ENCODE measurements around the gene LTA. TPM values are rescaled to one million over a fixed set of nuclear protein-coding genes. Genes with fewer than 3 reads are reported as not detected.

Gene LTA
- polyA plus RNA-seq, 2 donors, result 0.10 to 0.14 TPM

DNA sequence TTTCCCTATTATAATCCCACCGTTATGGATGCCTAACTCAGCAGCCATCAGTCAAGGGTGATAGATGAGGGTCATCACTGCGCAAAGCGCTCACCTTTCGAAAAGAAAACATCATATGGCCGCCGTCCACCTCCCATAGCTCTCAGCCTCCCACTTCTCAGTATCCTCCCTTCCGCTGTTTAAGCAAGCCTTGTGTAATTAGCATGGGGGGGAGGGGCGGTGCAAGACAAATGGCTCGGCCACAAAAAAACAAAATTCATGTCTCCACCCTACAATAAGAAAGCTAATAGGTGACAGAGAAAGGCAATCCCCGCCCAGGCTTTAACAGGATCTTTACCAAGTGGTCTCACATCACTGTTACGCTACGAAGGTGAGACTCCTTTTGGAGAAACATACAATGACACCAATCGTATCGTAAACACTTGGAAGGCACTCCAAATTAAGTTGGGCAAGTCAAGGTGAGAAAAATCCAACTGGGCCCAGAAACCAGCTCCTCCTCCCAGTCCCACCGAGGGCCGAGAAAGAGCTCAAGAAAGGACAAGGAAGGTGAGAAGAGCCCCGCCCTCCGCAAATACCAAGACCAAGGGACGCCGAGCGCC, 30.9 kb upstream of the LTA start:
- Histone ChIP-seq H3K27ac (ENCODE audit: low read depth in 2 of 2, low read length in 1 of 2) (peak overlapping the region; percentile 83 to 98), H3K4me1 (ENCODE audit: control insufficient read depth in 2 of 2, insufficient read depth in 2 of 2, low read length in 1 of 2) (peaks cover 0 to 3% of the 10 kb centered on the region in 2 donors), H3K27me3 (ENCODE audit: control insufficient read depth in 1 of 2, insufficient read depth in 2 of 2, low read length in 2 of 2) (no peaks in the 10 kb centered on the region), H3K36me3 (ENCODE audit: control insufficient read depth in 2 of 2, insufficient read depth in 2 of 2, low read length in 1 of 2) (peaks cover 4 to 23% of the 10 kb centered on the region in 2 donors), H3K9me3 (ENCODE audit: control insufficient read depth in 2 of 2, insufficient read depth in 1 of 2, low read depth in 1 of 2, low read length in 1 of 2) (no peaks in the 10 kb centered on the region), H3K4me3 (ENCODE audit: low read depth in 1 of 2, low read length in 2 of 2) (peak overlapping the region; percentile 70 to 94)
- 0% methylated on average over 21 of the region's 21 CpGs for WGBS, 2 donors

DNA sequence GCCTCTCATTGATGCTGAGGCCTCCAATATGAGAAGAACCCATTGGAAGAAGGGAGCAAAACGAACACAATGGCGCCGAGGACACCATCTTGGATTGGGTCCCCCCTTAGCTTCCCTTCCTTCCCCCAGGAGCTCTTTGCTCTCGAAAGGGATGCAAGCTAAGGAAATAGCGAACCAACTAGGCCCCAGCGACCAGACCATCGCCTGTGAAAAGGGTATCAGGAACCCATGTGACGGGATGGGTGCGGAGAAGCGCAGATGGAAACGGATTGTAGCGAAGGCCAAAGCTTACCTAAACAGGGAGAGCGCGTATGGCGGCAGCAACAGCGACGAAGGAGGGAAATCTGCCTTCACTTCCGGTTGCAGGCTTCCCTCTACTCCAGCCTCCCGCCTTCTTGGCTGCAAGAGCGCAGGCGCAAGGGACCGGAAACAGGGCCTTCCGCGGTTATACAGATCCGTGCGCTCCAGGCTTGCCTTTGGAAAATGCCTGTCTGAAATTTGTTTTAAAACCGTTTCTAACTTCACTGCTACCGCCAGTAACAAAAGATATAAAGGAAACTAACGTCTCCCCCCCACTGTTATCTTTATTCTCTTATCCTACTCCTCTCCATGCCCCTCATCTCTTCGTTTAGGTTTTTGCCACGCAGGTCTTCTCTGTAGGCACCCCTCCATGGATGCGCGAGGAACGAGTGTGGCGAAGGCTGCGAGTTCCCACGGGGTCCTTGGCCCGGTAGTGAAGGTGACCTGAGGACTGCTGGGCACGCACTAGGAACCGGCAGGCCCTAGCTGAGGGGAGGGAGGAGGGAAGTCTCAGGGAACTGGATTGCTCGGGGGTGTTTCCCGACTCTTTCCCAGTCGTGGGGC, 30.2 kb upstream of the LTA start, which contains the start of gene DDX39B:
TSS of gene DDX39B (minus strand) at position 346 of the 864 bp plus-strand sequence. CDS start 1,471 bp downstream, outside the sequence.
- H3K4me3 ChIP-seq (ENCODE audit: low read depth in 1 of 2, low read length in 2 of 2), result peak within 1 kb of the TSS; percentile 70 to 94
- WGBS, 2 donors, result 0% methylated on average over 43 of the region's 43 CpGs
- no peaks in the 10 kb centered on the region for H3K27me3 ChIP-seq (ENCODE audit: control insufficient read depth in 1 of 2, insufficient read depth in 2 of 2, low read length in 2 of 2)
- H3K36me3 ChIP-seq (ENCODE audit: control insufficient read depth in 2 of 2, insufficient read depth in 2 of 2, low read length in 1 of 2), result peaks cover 4 to 18% of the 10 kb centered on the region in 2 donors
- H3K27ac ChIP-seq (ENCODE audit: low read depth in 2 of 2, low read length in 1 of 2), result peak within 1 kb of the TSS; percentile 95 to 98
- H3K9me3 ChIP-seq (ENCODE audit: control insufficient read depth in 2 of 2, insufficient read depth in 1 of 2, low read depth in 1 of 2, low read length in 1 of 2), result no peaks in the 10 kb centered on the region
- H3K4me1 ChIP-seq (ENCODE audit: control insufficient read depth in 2 of 2, insufficient read depth in 2 of 2, low read length in 1 of 2), result peaks cover 0 to 3% of the 10 kb centered on the region in 2 donors

DNA sequence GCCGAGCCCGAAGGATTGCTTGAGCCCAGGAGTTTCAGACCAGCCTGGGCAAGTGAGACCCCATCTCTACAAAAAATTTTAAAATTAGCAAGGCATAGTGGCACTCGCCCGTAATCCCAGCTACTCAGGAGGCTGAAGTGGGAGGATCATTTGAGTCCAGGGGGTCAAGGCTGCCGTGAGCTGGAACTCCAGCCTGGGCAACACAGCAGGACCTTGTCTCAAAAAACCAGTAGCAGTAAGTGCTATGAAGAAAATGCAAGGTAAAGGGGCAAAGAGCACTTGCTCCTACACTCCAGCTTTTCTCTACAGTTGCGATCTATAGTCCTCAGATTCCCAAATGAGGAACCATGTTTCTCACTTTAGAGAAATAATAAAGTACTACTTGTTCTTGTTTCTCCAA, 28.4 kb upstream of the LTA start:
- H3K27me3 ChIP-seq (ENCODE audit: control insufficient read depth in 1 of 2, insufficient read depth in 2 of 2, low read length in 2 of 2), result no peaks in the 10 kb centered on the region
- H3K4me1 ChIP-seq (ENCODE audit: control insufficient read depth in 2 of 2, insufficient read depth in 2 of 2, low read length in 1 of 2), result peaks cover 3 to 9% of the 10 kb centered on the region in 2 donors
- no peak overlapping the region for H3K4me3 ChIP-seq (ENCODE audit: low read depth in 1 of 2, low read length in 2 of 2)
- peaks cover 4 to 14% of the 10 kb centered on the region in 2 donors for H3K36me3 ChIP-seq (ENCODE audit: control insufficient read depth in 2 of 2, insufficient read depth in 2 of 2, low read length in 1 of 2)
- no peak overlapping the region for H3K27ac ChIP-seq (ENCODE audit: low read depth in 2 of 2, low read length in 1 of 2)
- 93 to 96% methylated on average over 6 of the region's 6 CpGs for WGBS, 2 donors
- H3K9me3 ChIP-seq (ENCODE audit: control insufficient read depth in 2 of 2, insufficient read depth in 1 of 2, low read depth in 1 of 2, low read length in 1 of 2), result no peaks in the 10 kb centered on the region

DNA sequence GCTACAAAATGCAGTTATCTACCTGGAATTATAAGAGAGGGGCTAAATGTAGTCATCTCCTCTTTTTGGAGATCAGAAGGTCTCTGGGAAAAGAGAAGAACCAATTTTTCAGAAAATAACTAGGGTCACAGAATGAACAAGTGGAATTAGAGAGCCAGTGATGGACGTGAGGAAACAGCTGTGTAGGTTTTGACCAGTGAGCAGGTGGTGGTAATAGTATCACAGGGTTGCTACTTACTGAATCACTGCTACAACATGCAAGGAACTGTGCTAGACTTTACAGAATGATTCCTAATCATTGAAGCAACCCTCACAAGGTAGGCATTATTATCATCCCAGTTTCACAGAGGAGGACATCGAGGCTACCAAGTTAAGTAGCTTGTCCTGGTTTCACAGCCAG, 27.4 kb upstream of the LTA start:
- Histone ChIP-seq H3K4me1 (ENCODE audit: control insufficient read depth in 2 of 2, insufficient read depth in 2 of 2, low read length in 1 of 2) (peaks cover 3 to 9% of the 10 kb centered on the region in 2 donors), H3K27me3 (ENCODE audit: control insufficient read depth in 1 of 2, insufficient read depth in 2 of 2, low read length in 2 of 2) (no peaks in the 10 kb centered on the region), H3K36me3 (ENCODE audit: control insufficient read depth in 2 of 2, insufficient read depth in 2 of 2, low read length in 1 of 2) (peaks cover 3 to 5% of the 10 kb centered on the region in 2 donors), H3K9me3 (ENCODE audit: control insufficient read depth in 2 of 2, insufficient read depth in 1 of 2, low read depth in 1 of 2, low read length in 1 of 2) (no peaks in the 10 kb centered on the region), H3K27ac (ENCODE audit: low read depth in 2 of 2, low read length in 1 of 2) (no peak overlapping the region), H3K4me3 (ENCODE audit: low read depth in 1 of 2, low read length in 2 of 2) (no peak overlapping the region)
- 76% methylated on average over 2 of the region's 2 CpGs for WGBS, 2 donors

DNA sequence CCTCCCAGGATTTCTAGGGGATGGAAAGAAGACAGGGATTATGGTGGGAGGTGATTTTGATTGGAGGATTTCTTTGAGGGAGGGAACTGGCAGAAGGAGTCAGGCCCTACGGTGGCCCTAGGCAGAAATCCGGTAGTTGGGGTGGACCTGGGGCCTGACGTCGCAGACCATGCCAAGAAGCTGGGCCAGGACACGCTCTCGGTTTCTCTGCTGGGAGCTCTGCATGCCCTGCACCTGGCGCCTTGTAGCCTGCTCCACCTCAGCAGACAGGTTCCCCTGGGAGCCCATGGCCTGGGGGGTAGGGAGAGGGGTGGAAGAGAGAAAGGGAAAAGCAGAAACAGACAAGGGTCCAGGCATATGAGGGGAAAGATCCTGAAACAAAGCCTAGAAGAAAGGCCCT, 26.8 kb upstream of the LTA start:
- Histone ChIP-seq H3K4me3 (ENCODE audit: low read depth in 1 of 2, low read length in 2 of 2) (no peak overlapping the region), H3K27ac (ENCODE audit: low read depth in 2 of 2, low read length in 1 of 2) (no peak overlapping the region), H3K4me1 (ENCODE audit: control insufficient read depth in 2 of 2, insufficient read depth in 2 of 2, low read length in 1 of 2) (peaks cover 3 to 7% of the 10 kb centered on the region in 2 donors), H3K9me3 (ENCODE audit: control insufficient read depth in 2 of 2, insufficient read depth in 1 of 2, low read depth in 1 of 2, low read length in 1 of 2) (no peaks in the 10 kb centered on the region), H3K27me3 (ENCODE audit: control insufficient read depth in 1 of 2, insufficient read depth in 2 of 2, low read length in 2 of 2) (no peaks in the 10 kb centered on the region), H3K36me3 (ENCODE audit: control insufficient read depth in 2 of 2, insufficient read depth in 2 of 2, low read length in 1 of 2) (peaks cover under 1 to 3% of the 10 kb centered on the region in 2 donors)
- WGBS, 2 donors, result 63 to 72% methylated on average over 7 of the region's 7 CpGs

DNA sequence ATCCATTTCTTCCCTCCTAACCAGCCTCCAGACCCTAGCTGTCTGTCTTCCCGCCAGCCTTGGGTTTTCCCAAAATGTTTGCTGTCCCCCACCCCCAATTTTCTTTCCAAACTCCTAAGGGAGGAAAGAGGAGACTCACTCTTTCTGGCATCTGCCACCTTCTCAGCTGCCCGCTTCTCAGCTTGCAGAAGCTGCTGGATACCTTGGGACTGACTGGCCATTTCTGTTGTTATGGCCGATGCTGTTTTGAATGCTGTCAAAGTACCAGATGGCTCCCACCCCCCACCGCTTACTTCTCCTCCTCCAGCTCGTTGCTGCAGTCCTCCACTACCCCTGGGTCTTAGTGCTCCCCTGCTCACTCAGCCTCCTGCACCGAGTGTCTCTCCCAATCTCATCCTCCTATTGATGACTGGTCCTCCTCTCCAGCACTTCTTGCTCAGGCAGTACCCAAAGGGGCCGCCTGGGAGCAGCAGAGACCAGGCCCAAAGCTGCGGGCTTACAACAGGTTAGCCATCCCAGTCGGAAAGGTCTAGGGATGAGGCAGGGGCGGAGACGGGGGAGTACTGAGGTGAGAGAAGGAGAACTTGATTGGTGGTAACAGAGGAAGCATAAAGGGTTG, 25.6 kb upstream of the LTA start, which contains the start of gene ATP6V1G2:
TSS of gene ATP6V1G2 (minus strand) at position 270 of the 619 bp plus-strand sequence. CDS start at position 221, 49 bp downstream.
- Histone ChIP-seq H3K27ac (ENCODE audit: low read depth in 2 of 2, low read length in 1 of 2) (peak within 1 kb of the TSS; percentile 90 to 93), H3K27me3 (ENCODE audit: control insufficient read depth in 1 of 2, insufficient read depth in 2 of 2, low read length in 2 of 2) (no peaks in the 10 kb centered on the region), H3K4me1 (ENCODE audit: control insufficient read depth in 2 of 2, insufficient read depth in 2 of 2, low read length in 1 of 2) (peaks cover 3 to 6% of the 10 kb centered on the region in 2 donors), H3K36me3 (ENCODE audit: control insufficient read depth in 2 of 2, insufficient read depth in 2 of 2, low read length in 1 of 2) (peaks cover 0 to 3% of the 10 kb centered on the region in 2 donors), H3K4me3 (ENCODE audit: low read depth in 1 of 2, low read length in 2 of 2) (peak within 1 kb of the TSS; percentile 49 to 64), H3K9me3 (ENCODE audit: control insufficient read depth in 2 of 2, insufficient read depth in 1 of 2, low read depth in 1 of 2, low read length in 1 of 2) (no peaks in the 10 kb centered on the region)
- 9% methylated on average over 11 of the region's 11 CpGs for WGBS, 2 donors

DNA sequence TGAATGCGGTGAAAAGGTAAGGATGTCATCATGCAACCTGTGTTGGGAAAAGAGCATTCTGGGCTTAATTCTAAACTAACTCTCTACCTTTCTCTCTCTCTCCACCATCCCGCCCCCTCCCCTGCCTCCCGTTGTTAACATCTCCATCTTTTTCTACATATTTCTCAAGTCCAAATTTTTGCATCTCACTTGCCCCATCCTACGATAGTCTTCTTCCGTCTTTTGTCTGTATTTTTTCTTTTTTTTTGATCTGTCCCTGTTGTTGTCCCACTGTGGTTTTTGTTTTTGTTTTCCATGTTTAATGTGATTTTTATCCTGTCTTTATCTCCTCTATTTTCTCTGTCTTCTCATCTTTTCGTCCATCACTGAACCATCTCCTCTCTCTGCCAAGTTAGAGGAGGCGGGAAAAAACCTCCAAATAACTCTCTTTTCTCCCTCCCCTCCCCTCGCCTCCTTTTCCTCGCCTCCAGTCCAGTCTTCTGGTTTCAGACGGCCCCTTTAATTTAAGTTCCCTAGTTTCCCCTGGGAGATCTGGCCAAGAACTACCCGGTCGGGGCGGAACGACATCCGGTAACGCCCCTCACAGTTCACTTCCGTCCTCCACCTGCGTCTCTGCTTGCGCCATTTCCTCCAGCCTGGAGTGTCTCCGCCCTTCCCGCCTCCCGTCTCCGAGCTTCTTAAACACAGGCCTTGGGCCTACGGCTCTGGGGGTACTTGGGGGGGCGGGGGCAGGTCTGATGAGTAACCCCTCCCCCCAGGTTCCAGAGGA, 24.9 kb upstream of the LTA start, which contains the start of gene NFKBIL1:
TSS of gene NFKBIL1 (plus strand) at position 651 of the 769 bp plus-strand sequence. CDS start at position 738, 87 bp downstream.
- H3K27me3 ChIP-seq (ENCODE audit: control insufficient read depth in 1 of 2, insufficient read depth in 2 of 2, low read length in 2 of 2), result no peaks in the 10 kb centered on the region
- 0% methylated on average over 25 of the region's 25 CpGs for WGBS, 2 donors
- H3K36me3 ChIP-seq (ENCODE audit: control insufficient read depth in 2 of 2, insufficient read depth in 2 of 2, low read length in 1 of 2), result peaks cover 0 to 3% of the 10 kb centered on the region in 2 donors
- H3K27ac ChIP-seq (ENCODE audit: low read depth in 2 of 2, low read length in 1 of 2), result peak within 1 kb of the TSS; percentile 90 to 93
- peaks cover 3 to 6% of the 10 kb centered on the region in 2 donors for H3K4me1 ChIP-seq (ENCODE audit: control insufficient read depth in 2 of 2, insufficient read depth in 2 of 2, low read length in 1 of 2)
- peak within 1 kb of the TSS; percentile 49 to 64 for H3K4me3 ChIP-seq (ENCODE audit: low read depth in 1 of 2, low read length in 2 of 2)
- H3K9me3 ChIP-seq (ENCODE audit: control insufficient read depth in 2 of 2, insufficient read depth in 1 of 2, low read depth in 1 of 2, low read length in 1 of 2), result no peaks in the 10 kb centered on the region

DNA sequence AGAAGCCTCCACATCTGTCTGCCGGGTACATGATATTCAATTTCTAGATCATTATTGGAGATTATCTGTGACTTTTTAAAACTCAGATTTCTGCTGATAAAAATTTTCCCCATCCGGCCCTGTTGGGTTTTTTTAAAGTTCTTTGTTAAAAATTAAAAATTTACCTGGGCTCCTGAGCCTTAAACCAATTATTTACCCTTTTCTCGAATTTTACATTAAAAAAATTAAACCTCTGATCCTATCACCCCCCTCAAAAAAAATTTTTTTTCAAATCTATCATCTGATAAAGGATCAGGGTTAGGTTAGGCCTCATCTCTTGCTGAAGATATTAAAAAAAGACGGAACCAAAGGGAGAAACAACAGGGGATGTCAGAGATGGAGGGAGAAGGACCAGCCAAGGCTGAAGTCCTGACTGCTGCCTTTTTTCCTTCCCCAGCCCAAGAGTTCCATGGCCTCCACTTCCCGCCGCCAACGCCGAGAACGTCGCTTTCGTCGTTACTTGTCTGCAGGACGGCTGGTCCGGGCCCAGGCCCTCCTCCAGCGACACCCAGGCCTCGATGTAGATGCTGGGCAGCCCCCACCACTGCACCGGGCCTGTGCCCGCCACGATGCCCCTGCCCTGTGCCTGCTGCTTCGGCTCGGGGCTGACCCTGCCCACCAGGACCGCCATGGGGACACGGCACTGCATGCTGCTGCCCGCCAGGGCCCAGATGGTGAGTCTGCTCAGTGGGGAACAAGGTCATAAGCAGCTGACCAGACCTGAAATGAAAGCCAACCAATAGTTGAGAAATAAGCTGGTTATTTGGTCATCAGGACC, 24.2 kb upstream of the LTA start:
- Histone ChIP-seq H3K27ac (ENCODE audit: low read depth in 2 of 2, low read length in 1 of 2) (peak overlapping the region; percentile 90 to 93), H3K4me3 (ENCODE audit: low read depth in 1 of 2, low read length in 2 of 2) (peak overlapping the region; percentile 49 to 64)
- WGBS, 2 donors, result 74 to 76% methylated on average over 24 of the region's 24 CpGs

More for the DNA sequence above, 24.2 kb upstream of the LTA start:
- no peaks in the 10 kb centered on the region for H3K9me3 ChIP-seq (ENCODE audit: control insufficient read depth in 2 of 2, insufficient read depth in 1 of 2, low read depth in 1 of 2, low read length in 1 of 2)
- H3K4me1 ChIP-seq (ENCODE audit: control insufficient read depth in 2 of 2, insufficient read depth in 2 of 2, low read length in 1 of 2), result peaks cover 3 to 6% of the 10 kb centered on the region in 2 donors
- no peaks in the 10 kb centered on the region for H3K27me3 ChIP-seq (ENCODE audit: control insufficient read depth in 1 of 2, insufficient read depth in 2 of 2, low read length in 2 of 2)
- peaks cover 0 to 3% of the 10 kb centered on the region in 2 donors for H3K36me3 ChIP-seq (ENCODE audit: control insufficient read depth in 2 of 2, insufficient read depth in 2 of 2, low read length in 1 of 2)

All from esophagus (tissue), 2 donors.